Type B pancreatic cell (in vitro differentiated cells): Measurements from ENCODE around the gene PLAAT4. TPM values are rescaled to one million over a fixed set of nuclear protein-coding genes. Genes with fewer than 3 reads are reported as not detected.

Experiments
- DNase-seq: peaks from one replicate; pipeline ENCODE4 v3.0.0; 2021; ENCODE audit warnings: mixed read lengths; ENCODE audit not compliant: unreplicated experiment; ENCODE audit errors: extremely low spot score
- H3K27ac Mint-ChIP-seq: 2 replicates; pipeline ENCODE4 v1.8.0; 2021; ENCODE audit warnings: mild to moderate bottlenecking, mixed read lengths
- H3K27me3 Mint-ChIP-seq: 2 replicates; pipeline ENCODE4 v1.8.0; 2021; ENCODE audit warnings: mixed read lengths
- H3K36me3 Mint-ChIP-seq: 2 replicates; pipeline ENCODE4 v1.8.0; 2021; ENCODE audit warnings: mixed read lengths
- H3K4me1 Mint-ChIP-seq: one replicate; pipeline ENCODE4 v1.8.0; 2021; ENCODE audit warnings: mixed read lengths; ENCODE audit not compliant: unreplicated experiment
- H3K4me3 Mint-ChIP-seq: 2 replicates; pipeline ENCODE4 v1.8.0; 2021; ENCODE audit warnings: mild to moderate bottlenecking, mixed read lengths
- H3K9me3 Mint-ChIP-seq: 2 replicates; pipeline ENCODE4 v1.8.0; 2021; ENCODE audit warnings: mixed read lengths
- CTCF ChIP-seq: fragments of 200-600 bp; sonication (generic); conservative IDR thresholded peaks from 2 replicates; pipeline ENCODE4 v1.5.0; 2021; ENCODE audit warnings: antibody characterized with exemption, mild to moderate bottlenecking
- total RNA-seq: library from RNA; stranded (reverse); gene quantifications from 2 replicates; pipeline ENCODE4 v1.2.1, GENCODE V29; 2021; ENCODE audit warnings: low replicate concordance

The PLAAT4 gene
- total RNA-seq, 1 donor from 2014 or later: 131 TPM

GRCh38 chr11:63563201-63564055 lies 26.8 kb downstream of the PLAAT4 start, which contains the start of gene PLAAT2:
TSS of gene PLAAT2 (minus strand) at chr11:63563379. CDS start at chr11:63563324, 55 bp downstream.
- peaks cover 31% of the 10 kb centered on the region for H3K4me1 Mint-ChIP-seq
- no peaks in the 10 kb centered on the region for H3K27me3 Mint-ChIP-seq
- no peaks in the 10 kb centered on the region for H3K9me3 Mint-ChIP-seq
- H3K27ac Mint-ChIP-seq: peak within 1 kb of the TSS; percentile 99
- H3K36me3 Mint-ChIP-seq: no peaks in the 10 kb centered on the region
- TF ChIP-seq CTCF: no peak
- H3K4me3 Mint-ChIP-seq: peak within 1 kb of the TSS; percentile 51
- DNase-seq: no peak

GRCh38 chr11:63564056-63564774 lies 27.6 kb downstream of the PLAAT4 start:
- peak overlapping the region; percentile 99 for H3K27ac Mint-ChIP-seq
- peaks cover 33% of the 10 kb centered on the region for H3K4me1 Mint-ChIP-seq
- H3K27me3 Mint-ChIP-seq: no peaks in the 10 kb centered on the region
- H3K4me3 Mint-ChIP-seq: peak overlapping the region; percentile 78
- H3K36me3 Mint-ChIP-seq: no peaks in the 10 kb centered on the region
- TF ChIP-seq CTCF: no peak
- no peaks in the 10 kb centered on the region for H3K9me3 Mint-ChIP-seq
- DNase-seq: no peak

GRCh38 chr11:63564784-63565350 lies 28.3 kb downstream of the PLAAT4 start:
- TF ChIP-seq CTCF: no peak
- Mint-ChIP-seq H3K4me3 (peak overlapping the region; percentile 78), H3K9me3 (no peaks in the 10 kb centered on the region), H3K4me1 (peaks cover 33% of the 10 kb centered on the region), H3K36me3 (no peaks in the 10 kb centered on the region), H3K27me3 (no peaks in the 10 kb centered on the region), H3K27ac (peak overlapping the region; percentile 99)
- DNase-seq: no peak

- Mint-ChIP-seq H3K4me1 (peaks cover 28% of the 10 kb centered on the region), H3K27me3 (no peaks in the 10 kb centered on the region), H3K36me3 (no peaks in the 10 kb centered on the region), H3K4me3 (peak overlapping the region; percentile 69), H3K9me3 (no peaks in the 10 kb centered on the region), H3K27ac (peak overlapping the region; percentile 98)
- DNase-seq: no peak
- no peak for TF ChIP-seq CTCF
Observed at GRCh38 chr11:63567044-63567840, 30.6 kb downstream of the PLAAT4 start.

- H3K4me1 Mint-ChIP-seq: peaks cover 26% of the 10 kb centered on the region
- H3K4me3 Mint-ChIP-seq: no peak overlapping the region
- no peaks in the 10 kb centered on the region for H3K9me3 Mint-ChIP-seq
- peak overlapping the region; percentile 62 for H3K27ac Mint-ChIP-seq
- H3K27me3 Mint-ChIP-seq: no peaks in the 10 kb centered on the region
- H3K36me3 Mint-ChIP-seq: peaks cover 9% of the 10 kb centered on the region
- no peak for DNase-seq
- TF ChIP-seq CTCF: no peak
Observed at GRCh38 chr11:63569570-63569969, 33.0 kb downstream of the PLAAT4 start.
